GM18526 (cell line): ENCODE data around the gene AQP11.

Source experiments
- POLR2A ChIP-seq: IDR thresholded peaks from 3 replicates; pipeline ENCODE4 v1.6.1; 2011; ENCODE audit not compliant: insufficient read length; ENCODE audit errors: extremely low read depth

AQP11 gene

GRCh38 chr11:77589181-77589520 is 602 bp upstream of the AQP11 start:
- TF ChIP-seq POLR2A = no peak

- TF ChIP-seq POLR2A = no peak
These were observed 535 bp downstream of the AQP11 start for GRCh38 chr11:77590194-77590782.

- no peak for TF ChIP-seq POLR2A
These were observed 3.0 kb downstream of the AQP11 start for GRCh38 chr11:77592727-77593126.

GRCh38 chr11:77593883-77594282 is 4.1 kb downstream of the AQP11 start:
- TF ChIP-seq POLR2A = no peak

GRCh38 chr11:77596626-77597025 is 6.9 kb downstream of the AQP11 start:
- TF ChIP-seq POLR2A = no peak

GRCh38 chr11:77598195-77598594 is 8.4 kb downstream of the AQP11 start:
- no peak for TF ChIP-seq POLR2A

GRCh38 chr11:77602381-77603088 is 12.8 kb downstream of the AQP11 start:
- no peak for TF ChIP-seq POLR2A

- TF ChIP-seq POLR2A = no peak
These were observed 14.5 kb downstream of the AQP11 start for GRCh38 chr11:77604281-77604680.

GRCh38 chr11:77609234-77609633 is 19.5 kb downstream of the AQP11 start:
- TF ChIP-seq POLR2A = no peak

- TF ChIP-seq POLR2A = no peak
These were observed 22.2 kb downstream of the AQP11 start for GRCh38 chr11:77611921-77612320.

GRCh38 chr11:77617892-77618291 is 28.1 kb downstream of the AQP11 start:
- TF ChIP-seq POLR2A = no peak

GRCh38 chr11:77619576-77620198 is 29.9 kb downstream of the AQP11 start:
- TF ChIP-seq POLR2A = no peak

- no peak for TF ChIP-seq POLR2A
These were observed 40.5 kb downstream of the AQP11 start for GRCh38 chr11:77630157-77630710.

GRCh38 chr11:77636731-77637344 is 47.1 kb downstream of the AQP11 start:
- no peak for TF ChIP-seq POLR2A

- peak; percentile 92 for TF ChIP-seq POLR2A
These were observed 47.8 kb downstream of the AQP11 start, which contains the start of gene CLNS1A for GRCh38 chr11:77637345-77638165. CLNS1A (minus strand) TSS chr11:77637794; CDS start chr11:77637714, 80 bp downstream.
